CD4-positive, alpha-beta T cell treated with Interleukin-10 for 1 hour (primary cell): ENCODE results near the gene KLHL25.

Source experiments
- DNase-seq: peaks from one replicate; pipeline ENCODE4 v3.0.0-alpha.2; 2020

Gene KLHL25

GRCh38 chr15:85772668-85773067, 22.1 kb downstream of the KLHL25 start:
- DNase-seq, result no peak

DNA sequence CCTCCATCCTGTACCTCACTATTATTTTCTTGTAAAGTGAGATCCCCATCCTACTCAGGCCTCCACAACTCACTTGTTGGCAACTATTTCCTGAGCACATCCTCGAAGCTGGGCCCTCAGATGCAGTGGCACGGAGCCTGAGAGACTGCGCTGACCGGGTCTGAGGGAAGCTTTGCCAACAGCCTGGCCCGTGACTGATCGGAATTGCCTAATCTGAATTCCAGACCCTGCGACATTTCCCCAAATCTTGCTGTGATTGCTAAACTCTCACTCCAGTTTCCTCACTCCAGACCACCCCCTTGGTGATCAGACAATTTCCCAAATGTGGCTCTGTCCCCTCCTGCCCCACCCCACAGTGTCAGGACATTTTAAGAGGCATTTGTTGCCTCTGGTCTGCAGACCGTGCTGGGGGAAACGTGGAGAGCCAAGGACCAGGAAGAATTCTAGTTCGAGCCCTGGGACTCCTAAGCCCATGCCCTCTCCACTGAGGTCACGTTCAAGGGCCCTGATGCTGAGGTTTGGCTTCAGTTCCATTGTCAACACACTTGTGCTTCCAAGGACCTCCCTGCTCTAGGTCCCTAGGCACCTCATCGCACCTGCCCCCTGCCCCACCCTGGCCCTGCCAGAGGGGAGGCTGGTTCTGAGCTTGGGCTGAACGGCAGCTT, 22.8 kb downstream of the KLHL25 start:
- DNase-seq, result no peak

GRCh38 chr15:85771271-85771670, 23.5 kb downstream of the KLHL25 start:
- DNase-seq, result no peak

- DNase-seq, result no peak
Measured at GRCh38 chr15:85770096-85771041, 24.4 kb downstream of the KLHL25 start.

DNA sequence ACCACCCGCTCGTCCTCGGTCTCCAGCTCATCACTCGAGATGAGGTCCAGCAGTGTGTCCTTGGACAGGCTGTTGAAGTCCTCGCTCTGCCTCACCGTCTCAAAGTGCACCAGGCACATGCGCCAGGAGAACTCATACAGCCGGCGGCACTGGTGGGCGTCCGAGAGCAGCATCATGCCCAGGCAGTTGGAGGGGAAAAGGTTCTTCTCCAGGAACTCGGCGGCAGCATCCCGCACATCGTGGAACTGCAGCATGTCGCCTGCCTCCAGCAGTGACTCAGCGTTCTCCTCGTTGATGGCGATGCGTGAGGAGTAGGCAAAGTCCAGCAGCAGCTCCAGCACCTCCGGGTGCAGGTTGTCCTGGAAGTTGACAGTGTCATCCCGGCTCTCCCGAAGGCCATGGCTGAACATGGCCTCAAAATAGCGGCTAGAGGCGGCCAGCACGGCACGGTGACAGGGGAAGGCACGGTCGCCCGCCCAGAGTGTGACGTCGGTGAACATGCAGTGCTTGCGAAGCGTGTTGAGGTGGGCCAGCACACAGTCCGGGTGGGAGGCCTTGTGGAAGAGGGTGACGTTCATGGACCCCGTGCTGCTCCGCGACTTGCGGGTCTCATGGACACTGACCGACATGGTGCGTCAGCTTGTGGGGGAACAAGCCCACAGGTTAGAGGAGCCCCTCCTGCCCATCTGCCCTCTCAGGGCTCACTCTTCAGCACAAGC, 25.4 kb downstream of the KLHL25 start:
- no peak for DNase-seq

- no peak for DNase-seq
Measured at GRCh38 chr15:85768595-85769168, 26.0 kb downstream of the KLHL25 start.

DNA sequence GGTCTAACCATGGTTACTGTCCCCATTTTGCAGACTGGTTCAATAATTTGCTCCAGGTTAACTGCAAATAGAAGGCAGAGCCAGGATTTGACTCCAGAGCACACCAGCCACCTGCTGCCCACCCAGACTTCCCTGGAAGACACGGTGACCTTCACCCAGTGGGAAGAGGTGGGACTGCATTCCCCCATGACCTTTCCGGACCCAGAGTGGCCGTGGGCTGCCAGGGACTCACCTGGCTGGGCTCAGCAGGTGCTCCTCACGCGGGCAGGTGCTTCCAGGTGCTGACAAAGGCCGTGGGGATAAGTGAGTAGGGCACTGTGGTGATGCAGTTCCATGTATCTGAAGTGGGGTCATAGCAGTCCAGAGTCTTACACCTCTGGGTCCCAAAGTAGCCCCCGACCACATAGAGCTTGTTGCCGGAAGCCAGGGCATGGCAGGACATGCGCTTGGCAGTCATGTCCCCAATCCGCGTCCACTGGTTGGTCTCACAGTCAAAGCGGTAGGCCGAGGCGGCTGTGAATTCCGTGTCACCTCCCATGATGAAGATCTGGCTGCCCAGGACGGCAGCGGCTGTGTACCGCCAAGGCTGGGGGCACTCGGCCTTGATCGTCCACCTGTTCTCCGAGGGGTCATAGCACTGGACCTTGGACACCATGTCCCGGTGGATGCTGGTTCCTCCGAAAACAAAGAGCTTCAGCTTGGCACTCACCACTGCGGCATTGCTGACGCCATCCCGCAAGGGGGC, 26.8 kb downstream of the KLHL25 start:
- no peak for DNase-seq

GRCh38 chr15:85766001-85766831, 28.5 kb downstream of the KLHL25 start:
- no peak for DNase-seq

DNA sequence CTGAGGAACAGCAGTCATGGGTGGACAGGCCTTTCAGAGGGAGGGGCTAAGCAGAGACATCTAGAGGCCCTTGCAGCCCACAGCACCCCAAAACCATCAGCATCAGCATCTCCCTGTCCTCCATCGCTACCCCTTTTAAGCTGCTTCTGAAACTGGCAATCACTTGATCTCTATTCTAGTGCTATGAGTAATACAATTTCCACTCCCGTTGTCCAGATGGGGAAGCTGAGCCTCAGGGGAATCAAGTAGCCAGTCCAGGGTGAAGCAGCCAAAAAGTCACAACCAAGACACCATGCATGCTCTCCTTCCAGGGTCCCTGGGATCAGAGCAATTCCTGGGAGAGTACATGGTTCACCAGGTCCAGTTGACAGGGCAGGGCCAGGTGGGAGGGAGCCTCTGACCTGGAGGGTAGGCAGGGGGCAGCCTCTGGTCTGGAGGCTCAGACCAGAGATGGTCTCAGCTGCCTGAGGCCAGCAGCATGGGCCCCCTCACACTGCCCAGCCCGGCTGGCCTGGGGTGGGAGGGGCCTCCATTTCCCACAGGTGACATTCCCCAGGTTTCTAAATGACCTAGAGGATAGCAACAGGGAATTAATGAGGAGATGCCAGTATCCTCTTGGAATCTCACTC, 30.0 kb downstream of the KLHL25 start:
- DNase-seq, result no peak

DNA sequence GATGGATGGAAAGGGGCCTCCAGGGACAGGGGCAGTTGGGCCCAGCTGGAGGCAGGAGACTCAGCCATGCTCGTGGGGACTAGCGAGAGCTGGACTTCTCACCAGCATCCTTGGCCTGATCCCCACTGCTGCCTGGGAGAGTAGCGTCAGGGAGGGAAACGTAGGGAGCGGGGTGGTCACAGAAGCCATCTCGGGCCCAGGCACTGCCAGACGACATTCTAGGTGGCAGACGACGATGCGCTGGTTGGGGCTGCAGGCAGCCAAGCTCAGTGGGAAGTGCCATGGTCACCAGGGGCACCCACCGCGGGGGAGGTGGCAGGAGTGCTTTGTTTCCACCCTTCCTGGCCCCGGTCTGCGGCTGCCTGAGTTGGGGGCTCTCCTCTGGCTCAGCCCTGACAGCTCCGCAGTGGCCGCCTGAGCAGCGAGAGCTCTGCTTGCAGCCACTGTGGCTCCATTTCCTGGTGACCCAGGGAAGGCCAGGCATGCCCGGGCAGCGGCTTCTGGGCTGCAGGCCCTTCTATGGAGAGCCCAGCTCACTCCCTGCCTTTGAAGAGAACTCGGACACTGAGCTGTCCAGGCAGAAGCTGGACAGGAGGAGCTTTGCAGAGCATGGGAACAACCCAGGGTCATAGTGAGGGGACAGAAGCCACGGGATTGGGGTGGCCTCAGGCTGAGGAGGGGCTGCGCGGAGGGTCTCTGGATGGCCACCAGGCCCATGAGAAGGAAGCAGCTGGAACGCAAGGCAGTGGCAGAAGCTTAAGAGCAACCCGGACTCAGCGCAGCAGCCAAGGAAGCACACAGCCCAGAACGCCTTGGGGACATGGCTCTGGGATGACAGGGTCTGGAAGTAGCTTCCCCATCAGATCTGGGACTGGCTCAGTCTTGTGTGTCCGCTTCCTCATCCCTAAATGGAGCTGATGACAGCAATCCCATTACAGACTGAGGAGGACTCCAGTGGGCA, 30.8 kb downstream of the KLHL25 start:
- no peak for DNase-seq

DNA sequence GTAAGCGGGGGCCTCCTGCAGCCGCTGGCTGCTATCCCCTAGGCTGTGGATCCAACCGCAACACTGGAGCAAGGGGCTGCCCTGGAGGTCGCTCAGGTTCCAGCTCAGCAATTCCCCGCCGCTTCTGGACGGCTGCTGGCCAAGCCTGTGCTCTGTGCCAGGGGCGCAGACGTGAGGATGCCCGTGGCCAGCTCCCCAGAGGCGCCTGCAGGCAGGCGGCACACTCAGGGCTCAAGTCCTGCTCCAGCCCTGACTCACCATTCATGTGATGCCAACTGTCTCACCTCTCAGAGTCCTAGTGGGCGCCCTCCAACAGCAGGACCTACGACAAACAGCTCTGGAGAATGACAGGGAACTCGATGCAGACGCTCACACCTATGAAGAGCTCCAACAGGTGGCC, 31.6 kb downstream of the KLHL25 start:
- DNase-seq, result no peak

DNA sequence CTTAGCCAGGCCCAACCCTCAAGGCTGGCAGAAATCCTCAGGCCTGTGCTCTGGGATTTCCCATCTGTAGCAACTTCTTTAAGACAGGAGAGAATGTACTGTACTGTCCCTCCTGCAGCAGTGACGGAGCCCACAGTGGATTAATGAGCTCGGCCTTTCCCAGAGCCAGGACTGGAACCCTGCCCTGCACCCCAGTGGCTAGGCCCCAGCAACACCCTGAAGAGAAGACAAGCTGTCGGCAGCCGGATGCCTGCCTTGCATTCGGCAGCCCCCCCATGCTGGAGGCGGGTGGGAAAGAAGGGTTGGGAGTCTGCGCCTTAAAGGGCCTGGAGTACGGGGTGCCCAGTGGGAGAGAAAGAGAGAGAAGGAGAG, 32.0 kb downstream of the KLHL25 start:
- DNase-seq, result no peak

DNA sequence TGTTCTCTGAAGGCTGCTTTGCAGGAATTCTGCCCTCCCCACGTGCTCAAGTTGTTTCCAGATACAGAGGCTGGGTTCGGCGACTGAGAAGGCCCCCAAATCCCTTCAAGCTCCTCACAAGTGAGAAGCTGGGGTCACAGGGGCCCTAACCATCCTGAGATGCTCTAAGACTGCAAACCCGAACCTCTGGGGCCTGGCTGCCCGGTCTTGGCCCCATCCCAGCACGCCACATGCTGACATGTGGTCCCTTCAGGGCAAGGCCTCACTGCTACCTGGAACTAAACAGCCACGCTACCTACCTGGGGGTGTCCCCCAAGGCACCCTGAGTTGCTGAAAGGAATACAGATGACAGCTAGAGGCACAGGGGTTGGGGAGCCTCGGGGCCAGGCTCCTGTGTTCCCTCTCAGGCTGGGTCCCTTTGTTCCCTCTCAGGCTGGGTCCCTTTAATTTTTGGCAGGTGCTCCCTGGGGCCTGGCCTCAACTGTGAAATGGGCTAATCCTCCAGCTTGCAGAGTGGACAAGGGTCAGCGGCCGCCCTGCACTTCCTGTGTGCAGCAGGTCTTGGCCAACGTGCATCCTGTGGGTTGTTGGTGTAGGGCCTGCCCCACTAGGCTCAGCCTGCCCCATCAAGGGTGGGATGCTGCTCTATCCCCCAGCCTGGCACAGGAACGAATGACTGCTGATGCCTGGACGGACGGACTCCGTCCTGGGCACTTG, 32.5 kb downstream of the KLHL25 start:
- no peak for DNase-seq

DNA sequence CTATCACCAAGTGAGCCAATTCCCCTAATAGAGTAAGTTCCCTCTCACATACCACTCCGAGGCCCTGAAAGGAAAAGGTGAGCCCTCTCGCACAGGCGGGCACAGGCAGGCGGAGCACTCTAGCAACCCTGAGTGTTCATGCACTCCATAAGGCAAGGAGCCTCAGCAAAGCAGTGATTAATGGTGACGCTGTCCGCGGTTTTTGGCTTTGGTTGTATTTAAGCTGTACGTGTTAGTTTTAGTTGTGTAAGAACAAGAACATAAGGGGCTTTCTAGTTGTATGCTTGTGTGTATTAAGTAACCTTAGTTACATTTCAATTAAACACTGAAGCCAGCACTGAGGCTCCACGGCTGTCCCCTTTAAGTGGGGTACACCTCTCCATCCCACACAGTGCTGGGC, 33.1 kb downstream of the KLHL25 start:
- DNase-seq, result no peak

DNA sequence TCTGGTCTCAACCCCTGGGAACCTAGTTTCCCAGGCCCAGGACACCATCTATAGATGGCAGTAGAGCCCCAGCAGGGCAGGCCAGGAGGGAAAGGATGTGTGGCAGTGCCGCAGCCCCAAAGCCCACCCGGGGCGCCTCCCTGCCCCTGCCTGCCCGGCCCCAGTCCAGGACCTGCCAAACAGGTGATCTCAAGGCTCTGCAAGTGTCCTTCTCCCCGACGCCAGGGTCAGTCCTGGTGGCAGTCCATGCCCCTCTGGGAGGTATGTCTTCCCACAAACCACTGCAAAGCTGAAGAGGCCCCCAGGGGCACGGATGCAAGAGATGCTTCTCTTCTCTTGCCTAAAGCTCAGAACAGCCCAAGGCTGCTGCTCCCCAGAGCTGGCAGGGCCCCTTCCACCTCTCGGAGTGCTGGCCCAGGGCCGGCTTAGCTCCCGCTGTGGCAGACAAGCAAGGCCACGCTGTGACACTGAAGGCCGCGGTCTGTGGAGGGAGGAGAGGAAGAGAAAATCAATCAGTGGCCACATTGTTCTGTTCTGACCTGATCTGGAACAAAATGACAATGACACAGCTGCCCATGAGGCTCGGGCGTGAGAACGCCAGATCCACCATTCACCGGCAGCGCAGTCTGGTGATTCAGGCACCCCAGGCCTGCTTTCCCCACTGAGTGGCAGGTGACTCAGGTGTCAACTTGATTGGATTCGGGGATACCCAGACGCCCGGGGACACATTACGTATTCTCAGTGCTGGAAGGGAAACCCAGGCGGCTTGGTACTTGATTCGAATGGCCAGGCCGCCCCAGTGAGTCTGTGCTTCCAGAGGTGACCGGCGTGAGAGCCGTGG, 34.0 kb downstream of the KLHL25 start:
- no peak for DNase-seq

- DNase-seq, result no peak
Measured at GRCh38 chr15:85760049-85760448, 34.7 kb downstream of the KLHL25 start.

DNA sequence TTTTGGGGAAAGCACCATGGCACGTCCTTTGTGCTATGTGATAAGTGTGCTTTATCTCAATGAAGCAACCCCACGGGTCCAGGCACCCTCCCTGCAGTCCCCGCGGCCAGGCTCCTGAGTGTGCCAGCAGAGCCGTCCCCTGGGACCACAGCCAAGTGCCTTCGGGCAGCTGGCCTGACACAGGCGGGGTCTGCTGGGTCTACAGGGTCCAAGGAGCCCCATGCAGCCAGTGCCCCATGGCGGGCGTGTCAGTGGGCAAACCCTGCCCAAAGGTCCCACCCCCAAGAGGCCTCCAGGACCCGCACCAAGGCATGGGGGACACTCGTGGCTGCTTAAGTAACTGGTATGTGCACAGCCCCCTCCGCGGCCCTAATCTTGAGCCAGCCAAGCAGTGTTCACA, 35.3 kb downstream of the KLHL25 start:
- DNase-seq, result no peak

DNA sequence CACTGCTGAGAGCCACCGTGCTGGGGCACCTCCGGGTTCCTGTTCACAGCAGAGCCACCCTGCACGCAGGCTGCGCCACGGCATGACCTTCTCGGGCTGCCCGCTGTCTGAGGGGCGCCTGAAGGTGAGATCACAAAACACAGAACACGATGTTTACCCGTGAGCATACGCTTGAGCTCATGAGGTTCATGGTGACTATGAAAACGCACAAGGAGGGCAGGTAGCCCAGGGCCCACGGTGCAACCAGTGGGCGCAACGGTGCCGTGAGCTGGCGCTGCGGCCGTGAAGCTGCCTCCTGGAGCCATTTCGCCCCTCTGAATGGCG, 36.1 kb downstream of the KLHL25 start:
- no peak for DNase-seq
